Uterus (tissue), 4 donors: Measurements from ENCODE around the gene AP1G1. TPM values are rescaled to one million over a fixed set of nuclear protein-coding genes. Genes with fewer than 3 reads are reported as not detected.
"Not testable (repeated sequence)": the region's sequence is repeated elsewhere in the genome, so short reads cannot be mapped to it uniquely, and the experiment has no call there.

ENCODE experiments used
- DNase-seq, 2 donors: peaks; one replicate each; pipeline ENCODE4 v3.0.0-alpha.2; 2019 to 2020
- H3K27ac ChIP-seq, 2 donors: fragments of 200-600 bp; sonication (generic); 1 replicate in 1 of 2; 2 replicates in 1 of 2; pipeline ENCODE4 v1.5.1; 2016 to 2018
- H3K27me3 ChIP-seq, 2 donors: fragments of 200-600 bp; sonication (generic); one replicate each; pipeline ENCODE4 v1.5.1; 2018 to 2019; ENCODE audit warnings: control low read depth in 1 of 2
- H3K36me3 ChIP-seq, 2 donors: fragments of 200-600 bp; sonication (generic); one replicate each; pipeline ENCODE4 v1.5.1; 2019; ENCODE audit warnings: control low read depth in 1 of 2
- H3K4me1 ChIP-seq, 2 donors: fragments of 200-600 bp; sonication (generic); one replicate each; pipeline ENCODE4 v1.5.1; 2018 to 2019; ENCODE audit warnings: control low read depth in 1 of 2
- H3K4me3 ChIP-seq, 2 donors: fragments of 200-600 bp; sonication (generic); 1 replicate in 1 of 2; 2 replicates in 1 of 2; pipeline ENCODE4 v1.5.1; 2018 to 2019; ENCODE audit warnings: mild to moderate bottlenecking in 1 of 2
- H3K9me3 ChIP-seq, 2 donors: fragments of 200-600 bp; sonication (generic); one replicate each; pipeline ENCODE4 v1.5.1; 2019; ENCODE audit warnings: control low read depth in 1 of 2
- POLR2A ChIP-seq, 2 donors: fragments of 450-650 bp; IDR thresholded peaks; one replicate each; pipeline ENCODE4 v1.6.1; 2016; ENCODE audit warnings: antibody characterized with exemption in 2 of 2, mild to moderate bottlenecking in 1 of 2, moderate library complexity in 1 of 2
- intact Hi-C: fragments of 100-400 bp; cut with DNase I; formaldehyde crosslinking; loops from one replicate; pipeline ENCODE4 v1.15.1; 2023; ENCODE audit warnings: low total_unique reads
- small RNA-seq: library from RNA; depleted of rRNA; stranded (forward); fragments of <200 nt; gene quantifications from one replicate; pipeline ENCODE3, GENCODE V24; 2016
- total RNA-seq, 4 donors: library from RNA; depleted of rRNA in 3 of 4; stranded (reverse); fragments of >200 nt in 3 of 4; gene quantifications; one replicate each; pipeline versions ENCODE4 v1.1.0 to v1.2.4, GENCODE V29; 2014 to 2023
- TF ChIP-seq, protein P1 (sequence below), 4 experiments: fragments of 200-600 bp in 2 of 4; fragments of 450-650 bp in 2 of 4; sonication (generic) in 2 of 4; IDR thresholded peaks; one replicate each; pipeline ENCODE4 v1.5.1; 2016 to 2019; ENCODE audit warnings: antibody characterized with exemption in 4 of 4, mild to moderate bottlenecking in 2 of 4, moderate library complexity in 1 of 4
- donor health status: DM: yes; HTN: yes; CAD: no.

Gene AP1G1
- total RNA-seq, 4 donors from 2014 or later: 32.5 to 125 (median 56.4) TPM

DNA sequence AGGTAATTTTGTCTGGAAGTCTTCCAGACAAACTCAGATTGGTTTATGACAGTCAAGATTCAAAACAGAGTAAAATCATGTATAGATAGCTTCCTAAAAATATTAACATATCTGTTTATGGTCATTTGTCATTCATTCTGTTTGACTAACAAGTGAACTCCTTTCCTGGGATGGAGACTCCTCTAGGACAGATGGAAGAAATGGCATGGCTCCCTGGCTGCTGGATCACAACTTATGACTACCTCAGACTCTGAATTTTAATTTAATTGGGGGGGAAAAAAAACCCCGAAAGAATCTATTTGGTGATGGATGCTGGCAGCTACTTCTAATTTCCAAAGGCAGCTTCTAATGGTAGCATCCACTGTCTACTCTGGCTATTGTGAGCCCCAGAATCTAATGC, 118.7 kb downstream of the AP1G1 start:
- no peaks in the 10 kb centered on the region for H3K27me3 ChIP-seq
- H3K9me3 ChIP-seq: no peaks in the 10 kb centered on the region
- H3K4me1 ChIP-seq: no peaks in the 10 kb centered on the region
- intact Hi-C loops: no loop called here
- H3K4me3 ChIP-seq: no peak overlapping the region
- no peaks in the 10 kb centered on the region for H3K36me3 ChIP-seq
- no peak for DNase-seq
- TF ChIP-seq, protein P1, sequence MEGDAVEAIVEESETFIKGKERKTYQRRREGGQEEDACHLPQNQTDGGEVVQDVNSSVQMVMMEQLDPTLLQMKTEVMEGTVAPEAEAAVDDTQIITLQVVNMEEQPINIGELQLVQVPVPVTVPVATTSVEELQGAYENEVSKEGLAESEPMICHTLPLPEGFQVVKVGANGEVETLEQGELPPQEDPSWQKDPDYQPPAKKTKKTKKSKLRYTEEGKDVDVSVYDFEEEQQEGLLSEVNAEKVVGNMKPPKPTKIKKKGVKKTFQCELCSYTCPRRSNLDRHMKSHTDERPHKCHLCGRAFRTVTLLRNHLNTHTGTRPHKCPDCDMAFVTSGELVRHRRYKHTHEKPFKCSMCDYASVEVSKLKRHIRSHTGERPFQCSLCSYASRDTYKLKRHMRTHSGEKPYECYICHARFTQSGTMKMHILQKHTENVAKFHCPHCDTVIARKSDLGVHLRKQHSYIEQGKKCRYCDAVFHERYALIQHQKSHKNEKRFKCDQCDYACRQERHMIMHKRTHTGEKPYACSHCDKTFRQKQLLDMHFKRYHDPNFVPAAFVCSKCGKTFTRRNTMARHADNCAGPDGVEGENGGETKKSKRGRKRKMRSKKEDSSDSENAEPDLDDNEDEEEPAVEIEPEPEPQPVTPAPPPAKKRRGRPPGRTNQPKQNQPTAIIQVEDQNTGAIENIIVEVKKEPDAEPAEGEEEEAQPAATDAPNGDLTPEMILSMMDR (IDR thresholded peaks at IDR 0.05): no peak
- TF ChIP-seq POLR2A (IDR thresholded peaks at IDR 0.05): no peak
- no peak overlapping the region for H3K27ac ChIP-seq

DNA sequence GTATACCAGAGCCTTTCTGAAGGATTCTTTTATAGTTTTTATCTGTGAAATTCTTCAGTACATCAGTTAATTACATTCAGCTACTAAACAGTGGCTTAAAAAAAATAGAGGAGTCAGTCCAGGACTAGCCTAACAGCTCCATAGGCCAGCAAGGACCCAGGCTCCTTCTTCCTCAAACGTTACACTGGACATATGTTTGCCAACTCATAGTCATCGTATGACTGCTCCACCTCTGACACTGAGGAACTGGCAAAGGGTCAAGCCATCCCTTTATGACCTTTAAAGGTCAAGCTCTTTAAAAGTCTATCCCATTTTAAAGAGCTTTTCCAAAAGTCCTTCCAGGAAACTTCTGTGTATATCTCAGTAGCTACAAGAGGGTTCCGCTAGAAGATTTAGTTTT, 120.8 kb downstream of the AP1G1 start:
- TF ChIP-seq, protein P1 (IDR thresholded peaks at IDR 0.05): no peak
- TF ChIP-seq POLR2A (IDR thresholded peaks at IDR 0.05): no peak
- no peaks in the 10 kb centered on the region for H3K36me3 ChIP-seq
- H3K27ac ChIP-seq: no peak overlapping the region
- DNase-seq: no peak
- H3K27me3 ChIP-seq: no peaks in the 10 kb centered on the region
- no peaks in the 10 kb centered on the region for H3K4me1 ChIP-seq
- no peaks in the 10 kb centered on the region for H3K9me3 ChIP-seq
- intact Hi-C loops: no loop called here
- no peak overlapping the region for H3K4me3 ChIP-seq

DNA sequence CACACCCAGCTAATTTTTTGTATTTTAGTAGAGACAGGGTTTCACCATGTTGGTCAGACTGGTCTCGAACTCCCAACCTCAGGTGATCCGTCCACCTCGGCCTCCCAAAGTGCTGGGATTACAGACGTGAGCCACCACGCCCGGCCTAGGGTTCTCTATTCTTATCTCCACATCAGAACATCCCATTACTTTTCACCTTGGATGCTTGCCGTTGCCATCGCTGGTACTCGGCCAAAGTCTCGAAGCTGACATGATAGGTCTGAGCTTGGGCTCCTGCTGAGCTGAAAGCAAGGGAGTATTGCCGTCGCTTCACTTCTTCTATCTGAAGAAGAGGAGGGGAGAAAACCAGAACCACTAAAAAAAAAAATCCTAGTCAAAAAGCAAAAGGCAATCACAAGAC, 124.4 kb downstream of the AP1G1 start:
- H3K27ac ChIP-seq, DNase-seq, H3K36me3 ChIP-seq, H3K9me3 ChIP-seq, H3K4me3 ChIP-seq, intact Hi-C loops, H3K27me3 ChIP-seq, H3K4me1 ChIP-seq: not testable (repeated sequence)

DNA sequence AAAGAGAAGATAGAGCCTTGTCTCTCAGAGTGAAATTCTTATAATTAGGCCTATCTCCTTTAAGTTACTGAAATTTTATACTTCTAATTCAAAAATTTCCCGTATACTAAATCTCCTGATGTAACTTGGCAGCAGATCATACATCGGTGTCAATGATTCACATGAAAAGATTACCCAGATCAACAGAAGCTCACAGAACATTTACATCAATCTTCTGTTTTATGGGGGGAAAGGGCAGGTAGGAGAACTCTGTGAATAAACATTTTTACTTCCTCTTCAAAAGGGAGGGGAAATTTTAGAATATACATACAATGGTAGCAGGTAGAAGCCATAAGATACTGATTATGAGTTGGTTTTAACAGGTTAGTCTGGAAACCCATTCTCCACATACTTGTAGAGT, 127.3 kb downstream of the AP1G1 start:
- no peak for DNase-seq
- TF ChIP-seq, protein P1 (IDR thresholded peaks at IDR 0.05): no peak
- TF ChIP-seq POLR2A (IDR thresholded peaks at IDR 0.05): no peak
- H3K36me3 ChIP-seq: no peaks in the 10 kb centered on the region
- no peaks in the 10 kb centered on the region for H3K27me3 ChIP-seq
- intact Hi-C loops: no loop called here
- no peak overlapping the region for H3K27ac ChIP-seq
- H3K9me3 ChIP-seq: no peaks in the 10 kb centered on the region
- H3K4me1 ChIP-seq: no peaks in the 10 kb centered on the region
- H3K4me3 ChIP-seq: no peak overlapping the region

Small RNAs within 50 kb of the gene (small RNA-seq; reads per million reads assigned to genes)
- gene AC010653.3: not detected
- not detected for gene SNORA70D
- 40,400 reads per million, percentile 100 among the genes with 10 or more reads in this experiment for gene SNORD71

Other genes starting within 250 kb of the AP1G1 start
- under 1 TPM in 2 of 4 donors, not detected in 2; 0.07 to 0.24 TPM for gene TAT, start 231.7 kb downstream of the AP1G1 start, total RNA-seq
- 1 to 10 TPM in 2 of 4 donors, under 1 TPM in 1, not detected in 1; 0.21 to 5.7 (median 1.8) TPM for gene MARVELD3, start 182.7 kb downstream of the AP1G1 start, total RNA-seq
- 10 to 100 TPM in 2 of 4 donors, 1 to 10 TPM in 2; 2.0 to 22.3 (median 10.7) TPM for gene PHLPP2, start 84.1 kb downstream of the AP1G1 start, total RNA-seq
- 10 to 100 TPM in 3 of 4 donors, 1 to 10 TPM in 1; 4.7 to 33.1 (median 23.4) TPM for gene ATXN1L, start 37.1 kb upstream of the AP1G1 start, total RNA-seq
- 10 to 100 TPM in 2 of 4 donors, 1 to 10 TPM in 1, under 1 TPM in 1; 0.59 to 16.9 (median 7.4) TPM for gene ZNF821, start 75.3 kb upstream of the AP1G1 start, total RNA-seq
- 100 to 1,000 TPM; 172 to 301 (median 207) TPM for gene IST1, start 86.7 kb upstream of the AP1G1 start, total RNA-seq
- gene PKD1L3, start 191.6 kb upstream of the AP1G1 start, total RNA-seq: under 1 TPM in 3 of 4 donors, not detected in 1; under 0.01 to 0.35 (median 0.15) TPM
- 10 to 100 TPM in 1 of 4 donors, 1 to 10 TPM in 3; 1.8 to 14.7 (median 7.1) TPM for gene DHODH, start 199.9 kb upstream of the AP1G1 start, total RNA-seq
- gene HP, start 245.7 kb upstream of the AP1G1 start, total RNA-seq: 10 to 100 TPM in 2 of 4 donors, 1 to 10 TPM in 1, under 1 TPM in 1; 0.77 to 23.8 (median 10.6) TPM